SK-N-SH (cell line): ENCODE data around the gene EXOC7. TPM values are rescaled to one million over a fixed set of nuclear protein-coding genes. Genes with fewer than 3 reads are reported as not detected.
"Not testable (repeated sequence)": the region's sequence is repeated elsewhere in the genome, so short reads cannot be mapped to it uniquely, and the experiment has no call there.

Experiments
- CTCF ChIA-PET: fragments of 300-600, 350-600 bp; formaldehyde crosslinking; extraction: SDS; loops from one replicate; lab custom pipeline; 2021; lab: Yijun Ruan, JAX
- POLR2A ChIA-PET: fragments of 350-600 bp; sonication (Branson Sonifier 250); formaldehyde crosslinking; extraction: SDS; loops from one replicate; lab custom pipeline; 2020; ENCODE audit warnings: antibody characterized with exemption, inconsistent platforms; lab: Yijun Ruan, JAX
- DNase-seq: peaks from one replicate; pipeline ENCODE4 v3.0.0; 2012
- H2AFZ ChIP-seq: fragments of 200-600 bp; sonication (generic); 2 replicates; pipeline ENCODE4 v1.8.1; 2016; ENCODE audit warnings: antibody characterized with exemption, mild to moderate bottlenecking, low read depth
- H3F3A ChIP-seq: fragments of 200-600 bp; sonication (generic); replicated peaks from 2 replicates; pipeline ENCODE3; 2016; ENCODE audit warnings: antibody characterized with exemption, mild to moderate bottlenecking; ENCODE audit not compliant: insufficient read depth
- H3K27ac ChIP-seq, 2 experiments: fragments of 200-500 bp in 1 of 2; fragments of 200-600 bp in 1 of 2; sonication (Bioruptor generic) in 1 of 2; sonication (generic), shearing (Covaris generic) in 1 of 2; 2 replicates each; pipeline versions ENCODE4 v1.5.1 to v1.6.1; 2014 to 2016; ENCODE audit warnings: low read depth in 2 of 2, inconsistent platforms in 1 of 2, low read length in 1 of 2, mild to moderate bottlenecking in 1 of 2, mixed read lengths in 1 of 2
- H3K27me3 ChIP-seq: fragments of 200-600 bp; sonication (generic), shearing (Covaris generic); 2 replicates; pipeline ENCODE4 v1.6.1; 2016; ENCODE audit warnings: mixed run types; ENCODE audit not compliant: insufficient read depth
- H3K36me3 ChIP-seq, 2 experiments: fragments of 200-500 bp in 1 of 2; fragments of 200-600 bp in 1 of 2; sonication (Bioruptor generic) in 1 of 2; sonication (generic) in 1 of 2; replicated peaks in 1 of 2; 2 replicates each; pipeline versions ENCODE3 to v1.5.1; 2014 to 2016; ENCODE audit warnings: low read length in 1 of 2, mild to moderate bottlenecking in 1 of 2; ENCODE audit not compliant: insufficient read depth in 2 of 2, control insufficient read depth in 1 of 2
- H3K4me1 ChIP-seq, 2 experiments: fragments of 200-500 bp in 1 of 2; fragments of 200-600 bp in 1 of 2; sonication (Bioruptor generic) in 1 of 2; sonication (generic), shearing (Covaris generic) in 1 of 2; 2 replicates each; pipeline versions ENCODE4 v1.5.1 to v1.6.1; 2014 to 2016; ENCODE audit warnings: low read depth in 1 of 2, low read length in 1 of 2, mixed run types in 1 of 2; ENCODE audit not compliant: insufficient read depth in 2 of 2, control insufficient read depth in 1 of 2
- H3K4me2 ChIP-seq: fragments of 200-600 bp; sonication (generic), shearing (Covaris generic); 2 replicates; pipeline ENCODE4 v1.6.1; 2017; ENCODE audit warnings: mixed run types
- H3K4me3 ChIP-seq, 2 experiments: fragments of 200-500 bp in 1 of 2; fragments of 200-600 bp in 1 of 2; sonication (Bioruptor generic) in 1 of 2; sonication (generic), shearing (Covaris generic) in 1 of 2; 2 replicates each; pipeline versions ENCODE4 v1.5.1 to v1.8.1; 2014 to 2016; ENCODE audit warnings: low read depth in 2 of 2, inconsistent platforms in 1 of 2, low read length in 1 of 2, mild to moderate bottlenecking in 1 of 2, mixed read lengths in 1 of 2, moderate library complexity in 1 of 2
- H3K79me2 ChIP-seq: fragments of 200-600 bp; sonication (generic); 2 replicates; pipeline ENCODE4 v1.8.1; 2017; ENCODE audit warnings: mild to moderate bottlenecking; ENCODE audit not compliant: insufficient read depth
- H3K9ac ChIP-seq: fragments of 200-600 bp; sonication (generic); 2 replicates; pipeline ENCODE4 v1.6.1; 2017; ENCODE audit warnings: mixed run types
- H3K9me2 ChIP-seq: fragments of 200-600 bp; sonication (generic); 2 replicates; pipeline ENCODE4 v1.6.1; 2017; ENCODE audit warnings: mixed run types
- H3K9me3 ChIP-seq: fragments of 200-600 bp; sonication (generic); 2 replicates; pipeline ENCODE4 v1.6.1; 2017; ENCODE audit warnings: mixed run types, mild to moderate bottlenecking, moderate library complexity
- H4K20me1 ChIP-seq: fragments of 200-600 bp; sonication (generic); 2 replicates; pipeline ENCODE4 v1.6.1; 2017; ENCODE audit warnings: mild to moderate bottlenecking, mixed run types; ENCODE audit not compliant: insufficient read depth
- CHD2 ChIP-seq: fragments of 150-350 bp; IDR thresholded peaks from 2 replicates; pipeline ENCODE4 v1.6.1; 2018; ENCODE audit warnings: low read length; ENCODE audit not compliant: partially characterized antibody
- ELF1 ChIP-seq: IDR thresholded peaks from 2 replicates; pipeline ENCODE4 v1.4.0; 2012
- FOXJ3 ChIP-seq: sonication (generic); formaldehyde crosslinking; IDR thresholded peaks from 2 replicates; pipeline ENCODE4 v1.5.1; 2020; ENCODE audit warnings: mild to moderate bottlenecking, missing genetic modification reagents
- GATA2 ChIP-seq: sonication (generic); formaldehyde crosslinking; IDR thresholded peaks from 2 replicates; pipeline ENCODE4 v1.5.0; 2020; ENCODE audit warnings: mild to moderate bottlenecking, missing genetic modification reagents
- MXI1 ChIP-seq: IDR thresholded peaks from 2 replicates; pipeline ENCODE4 v1.6.1; 2012; ENCODE audit warnings: mild to moderate bottlenecking, low read depth, low read length, improper control_type of control experiment
- NRF1 ChIP-seq: IDR thresholded peaks from 2 replicates; pipeline ENCODE4 v1.6.1; 2012; ENCODE audit warnings: low read depth, mild to moderate bottlenecking, low read length
- POLR2AphosphoS5 ChIP-seq: IDR thresholded peaks from 2 replicates; pipeline ENCODE4 v1.6.1; 2012; ENCODE audit warnings: low read depth, low read length
- RXRA ChIP-seq: IDR thresholded peaks from 2 replicates; pipeline ENCODE4 v1.4.0; 2012; ENCODE audit warnings: low read depth, mild to moderate bottlenecking, borderline replicate concordance
- SIN3A ChIP-seq: IDR thresholded peaks from 2 replicates; pipeline ENCODE4 v1.6.1; 2012; ENCODE audit warnings: low read depth, mild to moderate bottlenecking, low read length, moderate library complexity, borderline replicate concordance
- TCF12 ChIP-seq: IDR thresholded peaks from 2 replicates; pipeline ENCODE4 v1.4.0; 2012
- TEAD4 ChIP-seq: IDR thresholded peaks from 2 replicates; pipeline ENCODE4 v1.4.0; 2012; ENCODE audit warnings: mild to moderate bottlenecking, borderline replicate concordance; ENCODE audit not compliant: insufficient read depth
- whole genome bisulfite sequencing: methylation state at CpG from one replicate; pipeline ENCODE4 v1.1.6; 2017; ENCODE audit warnings: low lambda C conversion rate; 5-methylcytosine and 5-hydroxymethylcytosine counted together
- polyA plus RNA-seq, 3 experiments: library from polyadenylated mRNA; depleted of rRNA; stranded (reverse); fragments of >200 nt; gene quantifications; 2 replicates each; pipeline ENCODE4 v1.2.3, GENCODE V29; 2012
- TF ChIP-seq, protein P1 (sequence below): IDR thresholded peaks from 2 replicates; pipeline ENCODE4; 2012

The EXOC7 gene
- polyA plus RNA-seq, 1 of the 3 experiments (the other 2 are of a cell fraction), result 129 TPM

DNA sequence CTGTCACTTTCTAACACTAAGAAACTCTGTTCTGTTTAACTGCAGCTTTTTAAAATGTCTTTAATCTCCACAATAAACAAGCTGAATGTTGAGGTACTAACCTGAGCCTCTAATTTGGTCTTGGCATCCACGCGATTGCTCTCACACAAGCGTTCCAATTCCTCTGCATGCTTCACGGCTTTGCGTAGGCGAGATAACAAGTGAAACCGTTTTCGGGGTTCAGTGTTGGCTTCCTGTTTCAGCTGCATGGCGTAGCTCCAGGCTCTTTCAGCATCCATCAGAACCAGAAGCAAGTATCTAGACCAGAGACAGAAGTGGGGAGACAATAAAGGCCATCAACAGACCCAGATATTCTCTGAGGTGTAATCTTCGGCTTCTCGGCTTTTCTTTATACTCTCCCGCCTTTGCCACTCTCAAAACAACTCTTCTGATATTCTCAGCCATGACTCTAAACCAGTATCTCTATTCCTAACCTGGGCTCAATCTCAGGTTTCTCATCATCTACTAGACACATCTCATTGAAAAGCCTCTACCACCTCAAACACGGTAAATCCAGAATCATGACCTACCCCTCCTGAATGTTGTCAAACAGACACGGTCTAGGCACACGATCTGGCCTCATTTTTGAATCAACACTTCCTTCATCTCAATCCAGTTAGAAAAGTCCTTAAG is 39.6 kb downstream of the EXOC7 start:
- Histone ChIP-seq H3F3A (peaks cover 9% of the 10 kb centered on the region), H2AFZ (no peak overlapping the region), H3K4me2 (no peak overlapping the region), H3K4me3 (no peak overlapping the region), H3K9me3 (no peaks in the 10 kb centered on the region), H3K9me2 (no peaks in the 10 kb centered on the region), H3K9ac (no peak overlapping the region), H3K27ac (no peak overlapping the region), H3K36me3 (peaks cover 60 to 79% of the 10 kb centered on the region in 2 experiments), H3K4me1 (no peaks in the 10 kb centered on the region), H3K27me3 (no peaks in the 10 kb centered on the region), H4K20me1 (peaks cover 9% of the 10 kb centered on the region), H3K79me2 (peaks cover 33% of the 10 kb centered on the region)
- POLR2A ChIA-PET, result no interaction called here
- WGBS, result 94% methylated on average over 15 of the region's 15 CpGs
- CTCF ChIA-PET, result interaction anchor here (0.9 to 3.3 kb wide), 5 partner anchors 8 to 215 kb away, joined by 3 to 16 read pairs (median 6); partner anchors contain the start of gene SRP68
- DNase-seq, result no peak
- TF ChIP-seq CHD2 (no peak), RXRA (no peak), GATA2 (CRISPR knock-in tag) (no peak), MXI1 (no peak)
- TF ChIP-seq, protein P1, sequence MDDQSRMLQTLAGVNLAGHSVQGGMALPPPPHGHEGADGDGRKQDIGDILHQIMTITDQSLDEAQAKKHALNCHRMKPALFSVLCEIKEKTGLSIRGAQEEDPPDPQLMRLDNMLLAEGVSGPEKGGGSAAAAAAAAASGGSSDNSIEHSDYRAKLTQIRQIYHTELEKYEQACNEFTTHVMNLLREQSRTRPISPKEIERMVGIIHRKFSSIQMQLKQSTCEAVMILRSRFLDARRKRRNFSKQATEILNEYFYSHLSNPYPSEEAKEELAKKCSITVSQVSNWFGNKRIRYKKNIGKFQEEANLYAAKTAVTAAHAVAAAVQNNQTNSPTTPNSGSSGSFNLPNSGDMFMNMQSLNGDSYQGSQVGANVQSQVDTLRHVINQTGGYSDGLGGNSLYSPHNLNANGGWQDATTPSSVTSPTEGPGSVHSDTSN, result no peak

DNA sequence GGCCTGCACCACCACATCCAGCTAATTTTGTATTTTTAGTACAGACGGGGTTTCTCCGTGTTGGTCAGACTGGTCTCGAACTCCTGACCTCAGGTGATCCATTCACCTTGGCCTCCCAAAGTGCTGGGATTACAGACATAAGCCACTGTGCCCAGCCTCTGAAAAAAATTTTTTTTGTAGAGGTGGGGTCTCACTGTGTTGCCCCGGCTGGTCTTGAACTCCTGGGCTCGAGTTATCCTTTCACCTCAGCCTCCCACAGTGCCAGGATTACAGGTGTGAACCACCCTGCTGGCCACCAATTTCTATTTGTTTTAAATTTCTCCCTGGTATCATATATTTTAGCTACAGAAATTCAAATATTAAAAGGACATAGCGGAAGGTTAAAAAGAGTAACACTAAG is 45.3 kb downstream of the EXOC7 start:
- H3K4me2 ChIP-seq, H3K4me3 ChIP-seq, H3K27ac ChIP-seq, H2AFZ ChIP-seq, H3K79me2 ChIP-seq, H3K27me3 ChIP-seq, H3K4me1 ChIP-seq, H3K9ac ChIP-seq, POLR2A ChIA-PET, H3F3A ChIP-seq, DNase-seq, H3K9me2 ChIP-seq, H3K9me3 ChIP-seq, H4K20me1 ChIP-seq: not testable (repeated sequence)
- CTCF ChIA-PET, result interaction anchor here (0.7 to 3.9 kb wide), 4 partner anchors 11 to 889 kb away, joined by 3 to 18 read pairs (median 3); no protein-coding TSS in a partner anchor
- peaks cover 54 to 75% of the 10 kb centered on the region in 2 experiments for H3K36me3 ChIP-seq
- WGBS, result 90% methylated on average over 6 of the region's 6 CpGs

DNA sequence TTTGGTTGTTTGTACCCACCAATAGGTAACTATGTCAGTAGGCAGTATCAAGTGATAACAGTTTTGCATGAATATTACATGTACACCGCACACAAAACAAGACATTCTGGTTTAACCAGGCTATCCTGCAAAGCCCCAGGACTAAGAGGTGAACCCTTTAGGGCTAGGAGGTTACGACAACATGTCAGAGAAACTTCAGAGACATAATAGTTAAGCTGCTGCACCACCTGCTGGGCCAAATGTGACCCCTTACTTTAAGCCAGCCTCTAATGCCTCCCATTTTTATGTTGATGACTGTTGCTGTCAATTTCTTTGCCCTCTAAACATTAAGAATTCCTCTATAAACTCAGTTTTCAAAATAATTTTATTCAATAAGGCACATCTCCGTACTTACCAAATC is 46.7 kb downstream of the EXOC7 start:
- POLR2A ChIA-PET, result interaction anchor here (0.6 kb wide), 1 partner anchor 37 kb away, joined by 3 read pairs; no protein-coding TSS in a partner anchor
- DNase-seq, result no peak
- H3K27me3 ChIP-seq, result no peaks in the 10 kb centered on the region
- WGBS, result 97% methylated on average over 3 of the region's 3 CpGs
- CTCF ChIA-PET, result interaction anchor here (0.9 to 3.9 kb wide), 4 partner anchors 22 to 223 kb away, joined by 3 to 18 read pairs (median 4); partner anchors contain the start of gene ZACN
- H2AFZ ChIP-seq, result no peak overlapping the region
- H4K20me1 ChIP-seq, result no peaks in the 10 kb centered on the region
- H3K9me3 ChIP-seq, result no peaks in the 10 kb centered on the region
- no peak overlapping the region for H3K4me2 ChIP-seq
- TF ChIP-seq FOXJ3 (CRISPR knock-in tag) (no peak), GATA2 (CRISPR knock-in tag) (no peak), NRF1 (no peak), POLR2AphosphoS5 (no peak), TCF12 (no peak), TEAD4 (no peak), ELF1 (no peak), SIN3A (no peak)
- no peak overlapping the region for H3K27ac ChIP-seq
- no peak overlapping the region for H3K9ac ChIP-seq
- peaks cover 21% of the 10 kb centered on the region; the same call in 1 of the 2 replicates for H3K79me2 ChIP-seq
- H3K4me3 ChIP-seq, result no peak overlapping the region
- H3F3A ChIP-seq, result no peaks in the 10 kb centered on the region
- H3K36me3 ChIP-seq, result peaks cover 55 to 78% of the 10 kb centered on the region in 2 experiments
- H3K9me2 ChIP-seq, result no peaks in the 10 kb centered on the region
- H3K4me1 ChIP-seq, result no peaks in the 10 kb centered on the region
